GM21737 (cell line): ENCODE data around the gene LRRC43.

Experiments used
- ATAC-seq: cut with Tn5 transposase; IDR thresholded peaks from one replicate; pipeline ENCODE4 v1.9.1; 2021; ENCODE audit warnings: mild to moderate bottlenecking, moderate library complexity; ENCODE audit not compliant: unreplicated experiment

The LRRC43 gene

DNA sequence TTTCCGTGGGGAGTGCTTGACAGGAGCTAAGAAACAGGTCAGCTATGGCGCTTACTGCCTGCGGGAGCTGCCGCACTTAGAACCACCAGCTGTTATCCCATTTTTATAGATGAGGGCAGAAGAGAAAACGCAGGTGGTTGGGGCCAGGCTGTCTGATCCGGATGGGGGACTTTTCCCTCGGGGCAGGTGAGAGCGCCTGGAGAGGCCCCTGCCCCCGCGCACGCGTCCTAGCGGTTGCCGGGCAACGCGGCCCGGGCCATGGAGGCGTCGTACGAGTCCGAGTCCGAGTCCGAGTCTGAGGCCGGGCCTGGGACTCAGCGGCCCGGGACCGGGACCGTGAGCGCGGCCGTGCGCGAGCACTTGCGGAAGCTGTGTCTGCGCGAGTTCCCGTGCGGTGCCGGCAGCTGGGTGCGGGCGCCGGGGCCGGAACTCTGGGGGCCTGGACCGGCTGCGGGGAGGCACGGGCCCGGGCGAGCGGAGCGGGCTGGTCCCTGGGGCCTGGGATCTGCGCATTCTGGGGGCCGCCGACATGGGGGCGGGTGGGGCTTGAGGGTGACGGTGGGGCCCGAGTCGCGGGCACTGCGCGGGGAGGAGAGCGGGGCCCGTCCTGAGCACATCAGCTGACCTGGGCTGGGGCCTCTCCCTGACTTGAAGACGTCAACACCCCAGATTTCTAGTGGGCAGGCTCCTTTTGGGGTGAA lies at the start of gene LRRC43:
Gene LRRC43, plus strand, starts transcription at position 237 of the 701 bp plus-strand sequence. Its CDS starts 22 bp downstream, at position 259.
- ATAC-seq, result no peak

- no peak for ATAC-seq
Measured at GRCh38 chr12:122133192-122133950, 49.6 kb upstream of the LRRC43 start.

- ATAC-seq, result no peak
Measured at GRCh38 chr12:122135437-122136031, 47.4 kb upstream of the LRRC43 start.

- no peak for ATAC-seq
Measured at GRCh38 chr12:122137229-122137628, 45.7 kb upstream of the LRRC43 start.

GRCh38 chr12:122137681-122138080 lies 45.2 kb upstream of the LRRC43 start:
- ATAC-seq, result no peak

- ATAC-seq, result no peak
Measured at GRCh38 chr12:122138181-122138580, 44.7 kb upstream of the LRRC43 start.

DNA sequence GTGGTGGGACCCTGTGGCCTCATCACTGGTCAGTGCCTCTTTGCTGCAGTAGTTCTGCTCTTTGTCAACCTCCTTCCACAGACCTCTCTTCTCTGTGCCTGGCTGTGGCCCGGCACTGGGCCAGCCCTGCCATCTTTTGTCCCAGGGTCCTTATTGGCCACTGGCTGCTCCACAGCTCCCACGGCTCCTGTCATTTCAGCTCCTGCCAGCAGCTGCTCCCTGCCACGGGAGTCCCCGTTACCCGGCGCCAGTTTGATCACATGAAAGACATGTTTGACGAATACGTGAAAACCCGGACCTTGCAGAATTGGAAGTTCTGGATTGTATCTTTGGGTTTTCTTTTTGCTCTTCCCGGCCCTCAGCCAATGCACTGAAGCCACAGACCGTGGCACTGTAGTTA lies 44.3 kb upstream of the LRRC43 start:
- ATAC-seq, result no peak

DNA sequence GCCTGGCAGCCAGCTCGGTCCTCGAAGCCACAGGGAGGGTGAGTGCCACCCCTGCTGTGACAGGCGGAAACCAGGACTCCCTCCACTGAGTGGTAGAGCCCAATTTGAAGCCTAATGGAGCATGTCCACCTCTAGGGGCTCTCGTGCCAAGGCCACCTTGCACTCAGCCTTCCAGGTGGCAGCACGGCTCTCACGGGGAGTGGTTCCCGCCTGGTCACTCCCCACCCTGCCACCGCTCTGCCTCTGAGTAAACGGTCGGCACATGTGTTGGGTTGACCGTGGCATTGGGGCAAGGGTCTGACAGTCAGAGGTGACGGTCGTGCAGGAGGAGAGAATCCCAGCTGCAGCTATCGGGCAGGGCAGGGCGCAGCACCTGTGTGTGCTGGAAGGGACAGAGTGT lies 43.7 kb upstream of the LRRC43 start:
- ATAC-seq, result no peak

- no peak for ATAC-seq
Measured at GRCh38 chr12:122139941-122140340, 43.0 kb upstream of the LRRC43 start.

- ATAC-seq, result no peak
Measured at GRCh38 chr12:122140467-122141257, 42.3 kb upstream of the LRRC43 start.

- no peak for ATAC-seq
Measured at GRCh38 chr12:122141911-122142725, 40.8 kb upstream of the LRRC43 start.

- ATAC-seq, result no peak
Measured at GRCh38 chr12:122142857-122143256, 40.1 kb upstream of the LRRC43 start.

DNA sequence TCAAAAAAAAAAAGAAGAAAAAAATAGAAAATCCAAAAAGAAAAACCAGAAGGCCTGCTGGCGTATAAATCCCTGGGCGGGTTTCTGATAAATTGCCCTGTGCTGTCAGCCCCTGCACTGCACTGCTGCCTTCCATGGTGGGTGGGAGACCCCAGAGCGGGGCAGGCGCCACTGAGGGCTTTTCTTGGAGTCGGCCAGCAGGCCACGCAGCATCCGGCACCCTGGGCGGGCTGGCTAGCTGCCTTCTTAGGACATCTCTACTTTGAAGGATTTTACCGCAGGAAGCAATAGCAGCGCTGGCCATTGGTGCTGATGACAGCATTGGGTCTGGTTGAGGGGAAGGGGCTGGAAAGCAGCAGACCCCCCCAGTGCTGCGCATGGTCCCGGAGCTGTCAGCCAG lies 38.0 kb upstream of the LRRC43 start:
- no peak for ATAC-seq

- no peak for ATAC-seq
Measured at GRCh38 chr12:122145505-122146330, 37.2 kb upstream of the LRRC43 start.

DNA sequence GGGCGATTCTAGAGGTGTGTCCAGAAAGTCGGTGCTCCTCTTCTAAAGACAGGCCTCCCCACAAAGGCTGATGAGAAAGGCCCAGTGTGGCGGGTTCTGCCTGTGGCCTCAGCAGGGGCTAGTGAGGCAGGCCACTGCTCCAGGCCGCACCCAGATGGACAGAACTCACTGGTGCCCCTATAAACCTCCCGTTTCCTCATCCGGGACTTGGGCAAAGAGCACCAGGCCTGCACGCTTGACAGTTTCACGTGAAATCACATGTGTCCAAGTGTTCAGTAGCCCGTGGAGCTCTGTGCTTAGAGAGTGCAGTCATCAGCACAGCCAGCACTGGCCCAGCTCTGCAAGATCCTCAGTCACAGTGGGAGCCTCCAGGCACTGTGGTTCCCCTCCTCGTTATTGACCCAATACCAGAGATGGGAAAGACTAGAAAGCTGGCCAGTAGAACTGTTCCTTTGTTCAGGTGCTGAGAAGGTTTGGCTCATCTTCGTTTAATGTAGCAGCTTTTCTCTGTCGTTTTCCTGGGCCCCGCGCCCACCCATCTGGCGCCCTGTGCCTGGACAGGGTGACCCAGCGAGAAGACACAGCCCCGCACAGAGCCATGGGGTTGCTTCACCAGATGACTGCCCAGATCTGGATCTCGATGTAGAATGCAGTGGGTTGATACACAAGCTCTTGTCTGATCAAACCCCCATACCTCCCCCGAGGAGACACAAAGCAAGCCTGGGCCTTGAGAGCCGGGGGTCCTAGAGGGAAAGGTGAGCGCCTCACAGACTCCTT lies 35.2 kb upstream of the LRRC43 start:
- ATAC-seq, result no peak

DNA sequence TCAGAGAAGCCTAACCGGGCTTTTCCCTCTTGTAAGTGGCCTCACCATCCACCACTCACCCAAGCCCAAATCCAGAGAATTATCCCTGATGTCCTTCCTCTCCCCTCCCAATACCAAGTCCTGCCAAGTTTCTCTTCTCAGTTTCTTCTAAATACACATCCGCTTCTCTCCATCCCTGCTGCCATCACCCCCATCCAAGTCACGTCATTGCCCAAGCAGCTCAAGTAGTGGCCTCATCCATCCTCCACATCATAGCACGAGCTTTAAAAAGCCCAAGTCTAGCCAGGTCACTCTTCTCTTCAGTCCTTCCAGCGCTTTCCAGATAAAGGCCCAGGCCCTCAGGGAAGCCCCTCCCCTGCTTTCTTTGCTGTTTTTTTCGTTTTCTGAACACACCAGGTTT lies 34.3 kb upstream of the LRRC43 start:
- no peak for ATAC-seq

- ATAC-seq, result no peak
Measured at GRCh38 chr12:122150127-122150681, 32.7 kb upstream of the LRRC43 start.

- no peak for ATAC-seq
Measured at GRCh38 chr12:122152754-122153153, 30.2 kb upstream of the LRRC43 start.
